CD4-positive, alpha-beta T cell treated with Interleukin-1 beta for 1 hour (primary cell): Measurements from ENCODE around the gene SDHC.

ENCODE experiments used
- DNase-seq, 2 donors: peaks; one replicate each; pipeline ENCODE4 v3.0.0-alpha.2; 2020 to 2022

Gene SDHC

GRCh38 chr1:161314201-161314981 lies at the start of gene SDHC:
SDHC (plus strand) TSS chr1:161314381; CDS start chr1:161314406, 25 bp downstream.
- DNase-seq: peak; percentile 92

- no peak for DNase-seq
Measured at GRCh38 chr1:161265305-161265704, 48.9 kb upstream of the SDHC start.

DNA sequence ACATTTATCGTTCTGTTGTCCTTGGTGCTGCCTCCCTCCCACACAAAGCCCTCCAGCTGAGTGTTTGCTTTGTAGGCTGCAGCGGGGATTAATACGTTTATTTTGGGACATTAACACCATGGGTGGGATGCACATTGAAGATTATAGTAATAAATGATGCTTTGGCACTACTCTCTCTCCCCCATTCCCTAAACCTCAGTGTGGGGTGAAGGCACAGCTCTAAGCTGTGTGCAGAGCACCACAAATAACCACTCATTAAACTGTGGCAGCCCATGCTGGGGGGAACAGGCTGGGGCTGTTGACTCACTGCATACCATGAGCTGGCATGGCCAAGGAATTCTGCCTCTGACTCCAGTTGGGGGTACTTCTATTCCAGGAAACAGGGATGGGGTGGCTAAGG lies 48.0 kb upstream of the SDHC start:
- DNase-seq: no peak

GRCh38 chr1:161266836-161267235 lies 47.3 kb upstream of the SDHC start:
- no peak for DNase-seq

DNA sequence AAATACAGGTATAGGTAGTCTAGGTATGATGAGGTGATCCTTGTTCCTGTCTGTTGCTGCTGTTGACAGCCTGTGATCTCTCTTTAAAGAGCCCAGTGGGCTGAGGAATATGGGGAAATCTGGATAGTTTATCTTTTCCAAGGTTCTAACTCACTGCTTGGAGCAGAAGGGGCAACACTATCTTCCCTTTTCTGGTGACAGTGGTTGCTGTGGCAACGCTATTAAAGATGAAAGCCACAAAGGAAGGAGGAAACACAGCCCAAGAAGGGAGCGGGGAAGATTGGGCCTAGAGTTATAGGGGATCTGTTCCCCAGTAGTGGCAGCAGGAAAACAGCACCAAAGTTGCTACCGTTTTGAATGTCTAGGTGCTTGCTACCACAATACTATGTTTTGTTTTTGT lies 46.9 kb upstream of the SDHC start:
- DNase-seq: peak in 1 of 2 donors; percentile 9

GRCh38 chr1:161273402-161273801 lies 40.8 kb upstream of the SDHC start:
- DNase-seq: no peak

DNA sequence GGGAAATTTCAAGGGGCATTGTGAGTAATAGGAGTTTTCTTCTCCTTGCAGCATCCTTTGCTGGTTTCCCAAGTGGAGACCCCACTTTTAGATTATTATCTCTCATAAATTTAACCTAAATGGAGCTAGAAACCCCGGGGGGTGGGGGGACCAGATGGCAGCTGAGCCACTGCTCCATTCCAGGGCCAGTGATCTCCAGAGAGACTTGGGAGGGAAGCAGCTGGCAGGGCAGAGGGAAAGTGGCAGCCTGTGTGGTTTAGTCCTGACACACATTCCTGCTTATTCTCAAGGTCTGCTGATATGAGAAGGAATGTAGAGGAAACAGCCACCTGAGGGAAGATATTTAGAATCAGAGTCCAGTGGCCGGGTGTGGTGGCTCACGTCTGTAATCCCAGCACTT lies 39.3 kb upstream of the SDHC start:
- no peak for DNase-seq

DNA sequence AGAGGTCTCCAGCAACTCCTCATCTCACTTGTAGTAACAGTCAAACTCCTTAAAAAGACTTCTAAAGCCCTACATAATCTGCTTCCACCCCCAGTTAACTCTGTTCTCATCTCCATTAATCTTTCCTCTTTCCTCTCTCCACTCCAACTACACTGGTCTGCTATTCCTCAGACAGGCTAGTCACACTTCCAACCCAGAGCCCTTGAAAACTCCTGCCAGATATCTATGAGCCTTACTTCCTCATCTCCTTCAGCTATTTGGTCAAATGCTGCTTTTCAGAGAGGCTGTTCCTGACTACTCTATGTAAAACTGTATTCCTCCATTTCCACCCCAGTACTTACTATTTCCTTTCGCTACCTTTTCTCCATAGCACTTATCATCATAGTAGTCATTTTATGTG lies 31.2 kb upstream of the SDHC start:
- DNase-seq: no peak

DNA sequence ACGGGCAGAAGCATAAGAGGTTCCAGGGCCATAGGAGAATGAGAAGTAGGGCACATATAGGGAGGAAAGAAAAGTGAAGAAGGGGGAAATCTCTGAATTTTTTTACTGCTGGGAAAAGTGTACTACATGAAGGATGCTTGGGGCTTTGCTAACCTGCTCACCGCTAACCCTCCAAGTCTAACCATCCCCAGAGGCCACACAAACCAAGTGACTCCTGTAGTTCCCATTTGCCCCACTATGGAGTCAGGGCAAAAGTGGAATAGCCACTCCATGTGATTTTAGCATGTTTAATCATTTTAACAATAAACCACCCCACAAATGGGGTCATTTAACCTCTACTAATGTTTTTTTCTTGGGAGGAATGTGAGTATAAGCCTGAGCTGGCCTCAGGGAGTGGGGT lies 29.1 kb upstream of the SDHC start:
- DNase-seq: no peak

DNA sequence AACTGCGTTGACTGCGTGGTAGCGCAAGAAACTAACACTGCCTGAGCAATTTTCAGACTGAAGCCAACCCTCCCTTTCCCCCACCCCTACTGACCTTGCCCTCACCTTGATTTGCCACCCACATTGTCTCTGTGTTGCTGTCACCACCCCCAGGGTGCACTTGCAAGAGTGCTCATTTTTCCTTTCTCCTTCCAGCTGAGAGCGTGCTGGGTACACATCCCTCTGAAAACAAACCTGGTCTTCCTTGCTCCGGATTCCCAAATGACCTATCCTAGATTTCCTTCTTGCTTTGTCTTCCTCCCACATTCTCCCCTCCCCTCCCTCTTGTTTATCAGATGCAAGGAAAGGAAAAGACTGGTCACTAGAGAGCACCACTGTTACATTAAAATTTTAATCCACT lies 28.7 kb upstream of the SDHC start:
- DNase-seq: no peak

GRCh38 chr1:161287482-161288054 lies 26.6 kb upstream of the SDHC start:
- DNase-seq: no peak

GRCh38 chr1:161290779-161291178 lies 23.4 kb upstream of the SDHC start:
- DNase-seq: no peak

- DNase-seq: no peak
Measured at GRCh38 chr1:161297415-161297814, 16.8 kb upstream of the SDHC start.

GRCh38 chr1:161298116-161298515 lies 16.1 kb upstream of the SDHC start:
- no peak for DNase-seq

DNA sequence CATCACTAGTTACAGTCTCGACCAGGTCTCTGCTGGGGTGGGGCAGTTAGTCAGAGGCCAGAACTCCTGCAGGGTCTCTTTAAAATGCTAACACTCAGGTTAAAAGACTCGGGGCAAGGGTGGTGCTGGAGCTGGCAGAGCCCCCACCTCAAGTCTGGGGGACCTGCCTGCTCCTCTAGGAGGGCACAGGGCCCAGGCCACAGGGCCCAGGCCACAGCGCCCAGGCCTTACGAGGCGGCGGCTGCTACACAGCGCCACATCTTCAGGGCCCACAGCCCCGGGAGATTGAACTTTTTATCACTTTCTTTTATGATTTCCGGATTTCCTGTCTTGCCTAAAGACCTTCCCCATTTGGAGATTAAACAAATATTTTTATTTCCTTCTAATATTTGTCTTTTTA lies 14.8 kb upstream of the SDHC start:
- no peak for DNase-seq

DNA sequence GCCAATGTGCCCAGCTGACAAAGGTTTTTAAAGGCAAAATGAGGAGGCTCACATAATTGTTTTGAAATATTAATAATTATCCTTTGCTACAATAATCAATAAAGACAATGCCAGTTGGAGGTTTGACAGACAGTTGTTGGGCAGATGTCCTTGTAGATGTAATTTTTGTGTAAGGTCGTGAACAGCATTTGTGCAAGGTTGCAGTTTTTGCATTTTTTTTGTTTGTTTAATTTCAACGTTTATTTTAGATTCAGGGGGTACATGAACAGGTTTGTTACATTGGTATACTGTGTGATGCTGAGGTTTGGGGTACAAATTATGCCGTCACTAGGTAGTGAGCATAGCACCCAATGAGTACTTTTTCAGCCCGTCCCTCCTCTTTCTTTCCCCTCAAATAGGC lies 13.7 kb upstream of the SDHC start:
- no peak for DNase-seq

- peak; percentile 4 to 14 for DNase-seq
Measured at GRCh38 chr1:161304927-161305866, 9.0 kb upstream of the SDHC start.

GRCh38 chr1:161305867-161306519 lies 8.2 kb upstream of the SDHC start:
- DNase-seq: peak; percentile 95

GRCh38 chr1:161307230-161307768 lies 6.9 kb upstream of the SDHC start:
- peak; percentile 18 to 21 for DNase-seq

- no peak for DNase-seq
Measured at GRCh38 chr1:161307892-161308638, 6.1 kb upstream of the SDHC start.

DNA sequence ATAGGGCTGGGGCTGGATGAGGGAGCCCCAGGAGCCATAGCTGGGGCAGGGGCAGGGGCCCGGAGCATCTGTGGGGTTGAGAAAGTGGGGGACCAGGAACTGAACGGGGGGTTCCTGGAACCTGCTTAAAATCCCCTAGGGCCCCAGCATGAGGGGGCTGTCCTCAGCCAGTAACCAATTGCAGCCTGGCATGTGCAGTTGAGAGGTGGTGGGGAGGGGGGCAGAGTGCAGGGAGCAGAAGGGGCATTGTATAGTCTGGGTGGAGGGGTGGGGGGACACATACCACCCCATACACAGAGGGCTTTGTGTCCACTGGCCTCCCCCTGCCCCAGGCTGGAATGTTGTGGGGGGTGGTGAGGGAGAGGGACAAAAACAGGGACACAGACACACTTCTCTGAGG lies 4.3 kb upstream of the SDHC start, which contains the start of gene MPZ:
Gene MPZ (minus strand): TSS at position 101 of the 400 bp plus-strand sequence. CDS start 63 bp downstream, at position 38.
- DNase-seq: no peak
